ENCODE results near the gene SRGAP1. TPM values are rescaled to one million over a fixed set of nuclear protein-coding genes. Genes with fewer than 3 reads are reported as not detected.
A peak's percentile ranks its signal among the peaks of the same experiment; 100 is the strongest.

SRGAP1 gene
- polyA plus RNA-seq, 1 experiment: 24.9 TPM

DNA sequence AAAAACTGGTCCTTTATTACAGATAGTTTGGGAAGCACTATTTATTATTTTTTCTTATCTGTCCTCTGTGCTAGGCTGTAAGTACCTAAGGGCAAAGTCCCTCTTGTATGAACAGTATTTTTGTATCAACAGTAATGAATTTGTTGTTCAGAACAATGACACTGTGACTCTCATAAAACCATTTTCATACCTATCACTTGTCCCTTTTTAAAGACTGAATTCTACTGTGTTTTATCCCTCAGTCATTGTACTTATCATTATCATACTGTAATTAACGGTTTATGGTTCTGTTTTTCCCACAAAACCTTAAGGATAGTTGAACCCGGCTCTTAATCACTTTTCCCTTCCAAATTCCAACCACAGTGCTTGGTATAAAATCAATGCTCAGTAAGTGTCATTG, 69.4 kb downstream of the SRGAP1 start:
- DNase-seq (ENCODE audit: low read depth, low spot score): no peak
- H3K27me3 ChIP-seq (ENCODE audit: control insufficient read depth, insufficient read depth, low read length): no peaks in the 10 kb centered on the region
- POLR2A ChIA-PET: no interaction called here
- H3K27ac ChIP-seq (ENCODE audit: low read depth, low read length): no peak overlapping the region
- CTCF ChIA-PET: no interaction called here
- H3K4me3 ChIP-seq (ENCODE audit: low read depth, low read length): no peak overlapping the region
- TF ChIP-seq, protein P1, sequence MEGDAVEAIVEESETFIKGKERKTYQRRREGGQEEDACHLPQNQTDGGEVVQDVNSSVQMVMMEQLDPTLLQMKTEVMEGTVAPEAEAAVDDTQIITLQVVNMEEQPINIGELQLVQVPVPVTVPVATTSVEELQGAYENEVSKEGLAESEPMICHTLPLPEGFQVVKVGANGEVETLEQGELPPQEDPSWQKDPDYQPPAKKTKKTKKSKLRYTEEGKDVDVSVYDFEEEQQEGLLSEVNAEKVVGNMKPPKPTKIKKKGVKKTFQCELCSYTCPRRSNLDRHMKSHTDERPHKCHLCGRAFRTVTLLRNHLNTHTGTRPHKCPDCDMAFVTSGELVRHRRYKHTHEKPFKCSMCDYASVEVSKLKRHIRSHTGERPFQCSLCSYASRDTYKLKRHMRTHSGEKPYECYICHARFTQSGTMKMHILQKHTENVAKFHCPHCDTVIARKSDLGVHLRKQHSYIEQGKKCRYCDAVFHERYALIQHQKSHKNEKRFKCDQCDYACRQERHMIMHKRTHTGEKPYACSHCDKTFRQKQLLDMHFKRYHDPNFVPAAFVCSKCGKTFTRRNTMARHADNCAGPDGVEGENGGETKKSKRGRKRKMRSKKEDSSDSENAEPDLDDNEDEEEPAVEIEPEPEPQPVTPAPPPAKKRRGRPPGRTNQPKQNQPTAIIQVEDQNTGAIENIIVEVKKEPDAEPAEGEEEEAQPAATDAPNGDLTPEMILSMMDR (IDR thresholded peaks at IDR 0.05; ENCODE audit: low read depth, low read length): no peak
- no peaks in the 10 kb centered on the region for H3K9me3 ChIP-seq (ENCODE audit: control insufficient read depth, insufficient read depth, low read length)

DNA sequence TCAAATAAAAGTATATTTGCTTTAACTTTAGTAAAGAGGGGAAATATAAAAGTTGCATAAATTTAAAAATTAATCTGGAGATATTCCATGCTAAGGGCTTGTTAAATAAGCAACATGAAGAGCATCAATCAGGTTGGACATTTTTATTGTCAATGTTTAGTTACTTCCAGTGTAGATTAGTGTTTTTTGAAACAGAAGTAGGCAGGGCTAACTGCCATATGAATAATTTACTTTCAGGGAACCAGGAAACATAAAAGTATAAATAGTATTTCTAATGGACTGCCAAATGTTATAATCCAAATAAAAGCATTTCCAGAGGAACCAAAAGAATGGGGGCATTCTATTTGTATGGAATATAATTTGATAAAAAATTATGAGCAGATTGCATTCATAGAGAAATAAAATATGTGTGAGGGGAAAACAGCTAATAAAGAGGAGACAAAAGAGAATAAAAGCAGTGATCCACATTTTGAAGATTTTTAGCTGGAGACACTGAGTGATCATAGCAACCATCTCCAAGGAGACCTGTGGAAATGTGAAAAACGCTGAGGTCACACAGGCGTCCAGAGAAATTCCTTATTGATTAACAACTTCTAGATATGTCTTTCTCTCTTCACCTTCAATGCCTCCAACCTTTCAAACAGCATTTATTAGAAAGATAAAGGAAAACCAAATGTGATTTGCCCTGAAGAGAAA, 70.8 kb downstream of the SRGAP1 start:
- Histone ChIP-seq H3K27me3 (ENCODE audit: control insufficient read depth, insufficient read depth, low read length) (no peaks in the 10 kb centered on the region), H3K27ac (ENCODE audit: low read depth, low read length) (peak overlapping the region; percentile 75), H3K4me3 (ENCODE audit: low read depth, low read length) (no peak overlapping the region), H3K9me3 (ENCODE audit: control insufficient read depth, insufficient read depth, low read length) (no peaks in the 10 kb centered on the region)
- POLR2A ChIA-PET: interaction anchor here (0.6 to 0.7 kb wide), 2 partner anchors 26 to 249 kb away, joined by 3 to 5 read pairs; no protein-coding TSS in a partner anchor
- CTCF ChIA-PET: interaction anchor here (1.3 kb wide), 1 partner anchor 72 kb away, joined by 3 read pairs; no protein-coding TSS in a partner anchor
- no peak for DNase-seq (ENCODE audit: low read depth, low spot score)
- TF ChIP-seq, protein P1 (IDR thresholded peaks at IDR 0.05; ENCODE audit: low read depth, low read length): no peak

DNA sequence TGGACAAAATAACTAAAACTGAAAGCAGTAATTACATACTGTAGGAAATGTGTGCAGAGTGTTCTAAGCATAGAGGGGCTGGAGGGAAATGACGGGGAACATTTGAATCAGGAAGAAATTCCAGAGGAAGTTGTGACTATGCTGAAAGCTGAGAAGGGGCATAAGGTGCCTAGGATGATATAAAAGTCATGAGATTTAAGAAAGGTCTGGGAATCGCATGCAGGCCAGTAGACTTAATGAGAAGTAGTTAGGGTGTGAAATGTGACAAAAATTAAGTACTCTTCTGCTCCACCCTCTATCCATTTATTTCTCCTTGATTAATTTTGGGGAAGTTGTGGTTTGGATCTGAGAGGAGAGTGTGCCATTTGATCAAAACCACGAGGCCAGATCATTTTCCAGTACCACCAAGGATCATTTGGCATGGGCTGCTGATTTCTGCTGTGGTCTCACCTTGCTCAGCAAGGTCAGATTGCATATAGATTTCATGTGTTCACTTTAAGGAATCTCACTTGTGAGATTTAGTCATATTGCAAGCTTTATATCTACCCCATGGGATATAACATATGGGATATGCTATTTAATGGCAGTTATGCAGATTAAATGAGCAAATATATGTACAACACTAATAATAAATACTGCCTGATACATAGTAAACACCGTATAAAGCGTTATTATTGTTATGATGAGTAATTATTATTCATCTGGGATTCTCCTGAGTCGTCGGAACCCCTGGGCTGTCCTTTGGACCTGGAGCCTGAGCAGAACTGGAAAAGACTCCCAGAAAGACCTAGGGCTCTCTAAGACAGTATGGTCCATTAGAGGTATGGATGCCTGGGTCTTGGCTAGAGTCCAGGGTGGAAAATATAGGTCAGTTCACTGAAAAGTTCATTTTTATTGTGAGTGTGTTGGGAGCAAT, 72.3 kb downstream of the SRGAP1 start:
- DNase-seq (ENCODE audit: low read depth, low spot score): no peak
- ChIA-PET CTCF (no interaction called here), POLR2A (interaction anchor here (0.9 to 3.4 kb wide), 4 partner anchors 28 to 265 kb away, joined by 3 to 12 read pairs (median 4); partner anchors contain the start of gene SRGAP1)
- Histone ChIP-seq H3K27ac (ENCODE audit: low read depth, low read length) (peak overlapping the region; percentile 75), H3K27me3 (ENCODE audit: control insufficient read depth, insufficient read depth, low read length) (no peaks in the 10 kb centered on the region), H3K4me3 (ENCODE audit: low read depth, low read length) (no peak overlapping the region), H3K9me3 (ENCODE audit: control insufficient read depth, insufficient read depth, low read length) (no peaks in the 10 kb centered on the region)
- TF ChIP-seq, protein P1 (IDR thresholded peaks at IDR 0.05; ENCODE audit: low read depth, low read length): no peak

DNA sequence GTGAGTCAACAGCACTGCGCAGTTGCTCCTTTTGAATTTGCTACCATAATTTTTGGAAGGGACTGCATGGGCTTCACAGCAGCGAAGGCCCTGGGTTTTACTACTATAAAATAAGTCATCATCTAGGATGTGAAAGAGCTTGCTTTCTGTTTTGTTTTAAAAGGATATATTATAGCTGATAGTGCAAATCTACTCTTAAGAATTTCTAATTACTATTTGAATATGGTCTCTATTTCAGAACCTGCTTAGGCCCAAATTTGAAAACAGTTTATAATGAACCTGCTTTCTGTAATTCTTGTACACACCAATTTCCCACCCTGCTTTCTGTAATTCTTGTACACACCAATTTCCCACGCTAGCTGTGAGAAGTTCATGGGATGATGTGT, 73.0 kb downstream of the SRGAP1 start:
- TF ChIP-seq, protein P1 (IDR thresholded peaks at IDR 0.05; ENCODE audit: low read depth, low read length): no peak
- Histone ChIP-seq H3K27me3 (ENCODE audit: control insufficient read depth, insufficient read depth, low read length) (no peaks in the 10 kb centered on the region), H3K27ac (ENCODE audit: low read depth, low read length) (peak overlapping the region; percentile 75), H3K9me3 (ENCODE audit: control insufficient read depth, insufficient read depth, low read length) (no peaks in the 10 kb centered on the region), H3K4me3 (ENCODE audit: low read depth, low read length) (no peak overlapping the region)
- ChIA-PET POLR2A (interaction anchor here (0.6 to 3.4 kb wide), 10 partner anchors 29 to 264 kb away, joined by 3 to 12 read pairs (median 3); partner anchors contain the start of gene SRGAP1), CTCF (interaction anchor here (0.6 to 1.0 kb wide), 3 partner anchors 54 to 331 kb away, joined by 3 read pairs; no protein-coding TSS in a partner anchor)
- DNase-seq (ENCODE audit: low read depth, low spot score): no peak

All from AG04450 (cell line).